ENCODE measurements around the gene AAMDC.
"Not testable (repeated sequence)": the region's sequence is repeated elsewhere in the genome, so short reads cannot be mapped to it uniquely, and the experiment has no call there.

AAMDC gene

DNA sequence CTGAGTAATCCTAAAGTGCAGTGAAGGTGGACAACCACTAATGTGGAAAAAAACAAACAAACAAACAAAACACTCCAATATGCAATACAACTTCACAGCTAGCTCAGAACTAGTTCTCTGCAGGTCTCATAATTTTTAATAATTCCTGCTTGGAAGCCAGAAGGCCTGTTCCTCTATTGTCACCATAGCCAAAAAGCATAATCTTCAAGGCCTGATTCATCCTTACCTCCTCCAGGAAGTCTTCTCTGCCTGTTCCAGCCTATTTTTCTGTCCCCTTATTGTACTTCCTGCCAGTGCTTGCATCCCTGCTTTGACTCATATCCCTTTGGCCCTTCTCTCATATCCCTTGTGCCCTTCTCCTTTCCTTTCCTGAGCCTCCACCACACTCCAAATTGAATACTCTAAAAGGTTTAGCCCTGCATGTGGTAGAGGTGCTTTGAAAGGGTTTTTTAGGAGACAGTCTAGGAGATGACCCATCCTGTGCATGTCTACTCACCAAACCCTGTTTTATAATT, 69.2 kb downstream of the AAMDC start:
- DNase-seq: not testable (repeated sequence)

DNA sequence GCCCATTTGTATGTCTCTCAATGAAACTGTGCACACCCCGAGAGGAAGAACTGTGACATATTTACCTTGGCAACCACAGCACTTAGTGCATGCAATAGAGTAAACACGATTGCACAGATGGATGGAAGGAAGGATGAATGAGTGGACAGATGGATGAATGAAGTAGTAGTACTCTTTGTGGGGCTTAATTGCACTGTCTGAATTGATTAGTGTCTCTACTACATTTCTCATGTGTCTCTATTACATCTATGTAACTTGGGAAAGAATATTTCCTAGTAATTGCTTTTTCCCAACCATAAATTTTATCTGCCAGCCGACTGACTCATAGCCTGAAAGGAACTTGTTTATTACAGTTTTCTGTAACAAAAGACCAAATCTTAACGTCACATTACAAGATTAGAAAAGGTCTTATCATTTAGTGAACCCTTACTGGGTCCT, 69.7 kb downstream of the AAMDC start:
- peak; percentile 18 for DNase-seq

- not testable (repeated sequence) for DNase-seq
These were observed 70.3 kb downstream of the AAMDC start for GRCh38 chr11:77891256-77891655.

DNA sequence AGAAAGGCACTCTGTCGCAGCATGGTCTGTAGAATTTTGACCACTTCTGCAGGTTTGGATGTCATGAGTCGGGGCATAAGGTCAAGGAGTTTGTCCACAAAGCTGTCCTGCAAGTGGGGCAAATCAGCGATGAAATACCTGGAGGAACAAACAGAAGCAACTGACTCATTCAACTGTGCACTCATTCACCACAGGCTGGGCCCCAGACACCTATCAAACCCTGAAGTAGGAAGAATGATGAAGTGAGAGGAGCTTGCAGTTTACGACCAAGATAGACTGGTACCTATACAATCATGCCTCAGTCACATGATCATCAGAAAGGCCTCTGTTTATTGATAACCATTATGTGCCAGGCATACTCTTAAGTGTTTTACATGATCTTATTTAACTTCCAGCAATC, 70.8 kb downstream of the AAMDC start:
- not testable (repeated sequence) for DNase-seq

- DNase-seq: peak; percentile 21
These were observed 74.0 kb downstream of the AAMDC start for GRCh38 chr11:77894949-77895348.

- no peak for DNase-seq
These were observed 87.9 kb downstream of the AAMDC start for GRCh38 chr11:77908835-77909234.

DNA sequence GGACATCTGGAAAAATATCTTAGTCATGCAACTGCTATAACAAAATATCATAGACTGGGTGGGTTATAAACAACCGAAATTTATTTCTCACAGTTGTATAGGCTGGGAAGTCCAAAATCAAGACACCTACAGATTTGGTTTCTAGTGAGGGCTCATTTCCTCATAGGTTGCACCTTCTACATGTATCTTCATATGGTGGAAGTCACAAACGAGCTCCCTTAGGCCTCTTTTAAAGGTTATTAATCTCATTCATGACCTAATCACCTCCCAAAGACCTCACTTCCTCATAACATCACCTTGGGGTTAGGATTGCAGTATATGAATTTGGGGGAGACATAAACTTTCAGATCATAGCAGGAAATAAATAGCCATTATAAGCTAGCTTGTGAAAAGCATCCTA, 88.3 kb downstream of the AAMDC start:
- DNase-seq: no peak

- not testable (repeated sequence) for DNase-seq
These were observed 89.9 kb downstream of the AAMDC start for GRCh38 chr11:77910828-77911227.

GRCh38 chr11:77913608-77914306, 92.8 kb downstream of the AAMDC start:
- DNase-seq: not testable (repeated sequence)

DNA sequence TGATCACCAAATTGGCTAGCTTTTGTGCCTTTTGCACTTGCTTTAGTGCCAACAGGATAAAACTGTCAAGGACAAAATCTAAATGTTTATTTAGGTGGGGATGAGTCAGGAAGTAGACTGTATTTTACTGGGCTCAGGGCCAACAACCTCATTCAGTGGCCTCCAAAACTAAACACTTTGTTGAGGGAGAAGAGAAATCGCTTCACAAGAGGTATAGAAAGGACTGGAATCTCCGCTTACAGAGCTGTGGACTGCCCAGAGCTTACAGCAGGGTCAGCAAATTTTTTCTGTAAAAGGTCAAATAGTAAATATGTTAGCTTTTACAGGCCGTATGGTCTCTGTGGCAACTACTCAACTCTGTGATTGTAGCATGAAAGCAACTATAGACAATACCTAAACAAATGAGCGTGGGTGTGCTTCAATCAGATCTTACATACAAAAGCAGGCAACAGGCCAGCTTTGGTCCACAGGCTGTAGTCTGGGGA, 93.4 kb downstream of the AAMDC start:
- DNase-seq: peak; percentile 81

- DNase-seq: not testable (repeated sequence)
These were observed 96.8 kb downstream of the AAMDC start for GRCh38 chr11:77917713-77918112.
